NAMALWA (cell line): ENCODE results near the gene BCL2L2.
"Not testable (repeated sequence)": the region's sequence is repeated elsewhere in the genome, so short reads cannot be mapped to it uniquely, and the experiment has no call there.

ENCODE experiments used
- DNase-seq: peaks from one replicate; pipeline ENCODE4 v3.0.0-alpha.2; 2015; ENCODE audit warnings: low spot score

Gene BCL2L2

GRCh38 chr14:23324455-23324846 lies 17.8 kb downstream of the BCL2L2 start:
- DNase-seq, result no peak

GRCh38 chr14:23324993-23325392 lies 18.4 kb downstream of the BCL2L2 start:
- no peak for DNase-seq

GRCh38 chr14:23325746-23326145 lies 19.1 kb downstream of the BCL2L2 start:
- not testable (repeated sequence) for DNase-seq

- no peak for DNase-seq
Observed at GRCh38 chr14:23326491-23327332, 20.1 kb downstream of the BCL2L2 start.

DNA sequence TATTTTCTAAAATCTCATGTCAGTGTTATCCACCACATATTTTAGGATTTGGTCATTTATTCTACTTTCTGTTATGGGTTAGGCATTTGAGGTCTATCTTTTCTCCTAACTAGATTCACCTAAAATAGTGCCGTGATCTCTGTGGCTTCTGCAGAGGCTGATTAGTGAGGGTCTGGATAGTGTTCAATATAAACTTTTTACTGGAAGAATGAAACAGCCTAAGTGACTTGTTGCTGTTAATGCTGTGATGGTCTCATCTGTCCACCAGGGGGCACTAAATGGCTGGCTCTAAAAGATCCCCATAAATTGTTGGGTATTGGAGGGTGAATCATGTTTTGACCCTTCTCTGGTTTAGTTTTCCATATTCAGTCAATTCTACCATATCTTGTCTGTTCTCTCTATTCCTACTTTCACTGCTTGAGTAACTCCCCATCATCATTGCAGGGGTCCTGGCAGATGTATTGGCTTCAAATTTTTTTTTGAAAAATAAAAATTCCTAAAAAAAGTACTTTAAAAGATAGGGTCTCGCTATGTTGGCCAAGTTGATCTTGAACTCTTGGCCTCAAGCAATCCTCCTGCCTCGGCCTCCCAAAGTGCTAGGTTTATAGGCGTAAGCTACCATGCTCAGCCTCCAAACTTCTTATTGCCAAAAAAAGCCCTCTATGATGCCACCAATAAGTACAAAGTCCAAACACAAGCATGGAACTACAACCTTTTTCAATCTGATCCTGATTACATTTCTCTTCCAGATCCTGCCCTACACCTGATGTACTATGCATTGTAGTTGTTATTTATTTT lies 21.5 kb downstream of the BCL2L2 start:
- DNase-seq, result peak; percentile 84

DNA sequence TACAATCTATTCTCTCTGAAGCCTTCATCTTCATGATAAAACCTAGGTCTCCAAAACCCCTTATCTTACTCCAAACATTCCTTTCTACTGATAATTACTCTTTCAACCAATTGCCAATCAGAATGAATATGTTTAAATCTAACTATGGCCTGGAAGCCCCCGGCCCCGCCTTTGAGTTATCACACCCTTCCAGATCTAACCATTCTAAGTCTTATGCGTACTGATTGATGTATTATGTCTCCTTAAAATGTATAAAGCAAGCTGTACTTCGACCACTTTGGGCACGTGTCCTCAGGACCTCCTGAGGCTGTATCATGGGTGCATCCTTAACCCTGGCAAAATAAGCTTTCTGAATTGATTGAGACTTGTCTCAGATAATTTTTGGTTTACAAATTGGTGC lies 29.0 kb downstream of the BCL2L2 start:
- no peak for DNase-seq

- no peak for DNase-seq
Observed at GRCh38 chr14:23339506-23340268, 33.1 kb downstream of the BCL2L2 start.

- DNase-seq, result no peak
Observed at GRCh38 chr14:23344481-23344880, 37.8 kb downstream of the BCL2L2 start.

GRCh38 chr14:23345987-23346692 lies 39.5 kb downstream of the BCL2L2 start:
- DNase-seq, result no peak

GRCh38 chr14:23346693-23347405 lies 40.2 kb downstream of the BCL2L2 start:
- DNase-seq, result no peak

GRCh38 chr14:23347406-23348296 lies 41.0 kb downstream of the BCL2L2 start:
- DNase-seq, result no peak

- no peak for DNase-seq
Observed at GRCh38 chr14:23348297-23348655, 41.6 kb downstream of the BCL2L2 start.

- DNase-seq, result no peak
Observed at GRCh38 chr14:23349156-23349845, 42.7 kb downstream of the BCL2L2 start.

GRCh38 chr14:23351681-23352505 lies 45.3 kb downstream of the BCL2L2 start:
- no peak for DNase-seq

- DNase-seq, result no peak
Observed at GRCh38 chr14:23352506-23353432, 46.1 kb downstream of the BCL2L2 start, which contains the start of gene SLC22A17. Gene SLC22A17 (minus strand): TSS chr14:23352887.

DNA sequence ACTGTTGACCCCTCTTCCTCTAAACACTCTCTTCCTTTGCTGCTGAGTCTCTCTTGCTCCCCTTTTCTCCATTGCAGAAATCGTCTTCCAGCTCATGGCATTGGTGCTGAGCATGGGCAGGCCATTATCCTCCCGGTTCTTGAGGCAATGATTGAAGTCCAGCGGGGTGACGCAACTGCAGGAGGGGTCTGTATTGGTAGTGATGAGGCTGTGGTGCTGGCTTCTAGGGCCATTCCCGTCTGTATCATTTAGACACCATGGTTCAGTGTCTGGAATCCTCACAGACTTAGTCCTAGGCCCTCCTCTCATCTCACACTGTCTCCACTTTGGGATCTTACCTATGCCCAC lies 46.8 kb downstream of the BCL2L2 start:
- DNase-seq, result no peak

DNA sequence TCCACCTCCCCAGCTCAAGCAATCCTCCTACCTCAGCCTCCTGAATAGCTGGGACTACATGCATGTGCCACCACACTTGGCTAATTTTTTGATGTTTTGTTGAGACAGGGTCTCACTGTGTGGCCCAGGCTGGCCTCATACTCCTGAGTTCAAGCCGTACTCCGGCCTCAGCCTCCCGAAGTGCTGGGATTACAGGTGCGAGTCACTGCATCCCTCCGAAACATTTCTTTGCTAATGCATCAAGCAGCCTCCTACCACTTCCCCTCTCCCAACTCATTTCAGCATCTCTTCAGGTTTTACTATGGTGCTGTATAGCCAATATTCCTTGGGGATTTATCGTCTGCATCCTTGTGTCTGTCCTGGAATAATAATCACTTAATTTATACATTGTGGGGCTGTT lies 48.4 kb downstream of the BCL2L2 start:
- no peak for DNase-seq
